ENCODE results near the gene MRPL3. TPM values are rescaled to one million over a fixed set of nuclear protein-coding genes. Genes with fewer than 3 reads are reported as not detected.
A peak's percentile ranks its signal among the peaks of the same experiment; 100 is the strongest.

The MRPL3 gene
- polyA plus RNA-seq, 1 of the 3 experiments (the other 2 are of a cell fraction), result 73.7 TPM

DNA sequence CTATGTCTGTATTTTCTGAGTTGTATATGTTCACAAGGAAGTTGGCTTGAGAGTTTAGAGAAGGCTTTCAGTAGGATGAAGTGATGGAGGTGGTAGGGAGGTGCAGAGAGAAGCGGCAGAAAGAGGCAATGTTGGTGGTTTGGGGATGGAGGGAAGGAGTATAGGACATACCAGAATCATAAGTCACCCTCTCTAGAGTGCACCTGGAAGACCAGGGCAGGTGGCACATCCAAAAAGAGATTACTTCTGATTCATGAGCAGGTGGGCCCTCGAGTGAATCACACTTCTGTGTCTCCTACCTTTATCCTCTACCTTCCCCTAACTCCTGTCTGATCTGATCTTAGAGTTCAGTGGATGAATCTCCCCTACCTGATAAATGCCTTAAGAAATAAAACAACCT lies 41.8 kb upstream of the MRPL3 start (continued):
- TF ChIP-seq RAD21 (IDR thresholded peaks at IDR 0.05; ENCODE audit: low read length) (no peak), FOSL2 (IDR thresholded peaks at IDR 0.05; ENCODE audit: borderline replicate concordance, low read depth) (no peak), RXRA (IDR thresholded peaks at IDR 0.05; ENCODE audit: borderline replicate concordance, low read depth) (no peak), POLR2AphosphoS5 (IDR thresholded peaks at IDR 0.05; ENCODE audit: low read depth, low read length) (no peak), FOXM1 (IDR thresholded peaks at IDR 0.05; ENCODE audit: low read depth) (no peak), EZH2phosphoT487 (IDR thresholded peaks at IDR 0.05; ENCODE audit: borderline replicate concordance, low read depth) (no peak), YY1 (IDR thresholded peaks at IDR 0.05; ENCODE audit: low read depth) (no peak)
- TF ChIP-seq, protein P1, sequence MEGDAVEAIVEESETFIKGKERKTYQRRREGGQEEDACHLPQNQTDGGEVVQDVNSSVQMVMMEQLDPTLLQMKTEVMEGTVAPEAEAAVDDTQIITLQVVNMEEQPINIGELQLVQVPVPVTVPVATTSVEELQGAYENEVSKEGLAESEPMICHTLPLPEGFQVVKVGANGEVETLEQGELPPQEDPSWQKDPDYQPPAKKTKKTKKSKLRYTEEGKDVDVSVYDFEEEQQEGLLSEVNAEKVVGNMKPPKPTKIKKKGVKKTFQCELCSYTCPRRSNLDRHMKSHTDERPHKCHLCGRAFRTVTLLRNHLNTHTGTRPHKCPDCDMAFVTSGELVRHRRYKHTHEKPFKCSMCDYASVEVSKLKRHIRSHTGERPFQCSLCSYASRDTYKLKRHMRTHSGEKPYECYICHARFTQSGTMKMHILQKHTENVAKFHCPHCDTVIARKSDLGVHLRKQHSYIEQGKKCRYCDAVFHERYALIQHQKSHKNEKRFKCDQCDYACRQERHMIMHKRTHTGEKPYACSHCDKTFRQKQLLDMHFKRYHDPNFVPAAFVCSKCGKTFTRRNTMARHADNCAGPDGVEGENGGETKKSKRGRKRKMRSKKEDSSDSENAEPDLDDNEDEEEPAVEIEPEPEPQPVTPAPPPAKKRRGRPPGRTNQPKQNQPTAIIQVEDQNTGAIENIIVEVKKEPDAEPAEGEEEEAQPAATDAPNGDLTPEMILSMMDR (IDR thresholded peaks at IDR 0.05), result no peak
- TF ChIP-seq, protein P2, sequence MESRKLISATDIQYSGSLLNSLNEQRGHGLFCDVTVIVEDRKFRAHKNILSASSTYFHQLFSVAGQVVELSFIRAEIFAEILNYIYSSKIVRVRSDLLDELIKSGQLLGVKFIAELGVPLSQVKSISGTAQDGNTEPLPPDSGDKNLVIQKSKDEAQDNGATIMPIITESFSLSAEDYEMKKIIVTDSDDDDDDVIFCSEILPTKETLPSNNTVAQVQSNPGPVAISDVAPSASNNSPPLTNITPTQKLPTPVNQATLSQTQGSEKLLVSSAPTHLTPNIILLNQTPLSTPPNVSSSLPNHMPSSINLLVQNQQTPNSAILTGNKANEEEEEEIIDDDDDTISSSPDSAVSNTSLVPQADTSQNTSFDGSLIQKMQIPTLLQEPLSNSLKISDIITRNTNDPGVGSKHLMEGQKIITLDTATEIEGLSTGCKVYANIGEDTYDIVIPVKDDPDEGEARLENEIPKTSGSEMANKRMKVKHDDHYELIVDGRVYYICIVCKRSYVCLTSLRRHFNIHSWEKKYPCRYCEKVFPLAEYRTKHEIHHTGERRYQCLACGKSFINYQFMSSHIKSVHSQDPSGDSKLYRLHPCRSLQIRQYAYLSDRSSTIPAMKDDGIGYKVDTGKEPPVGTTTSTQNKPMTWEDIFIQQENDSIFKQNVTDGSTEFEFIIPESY (IDR thresholded peaks at IDR 0.05; ENCODE audit: borderline replicate concordance, low read depth), result no peak
- TF ChIP-seq, protein P3, sequence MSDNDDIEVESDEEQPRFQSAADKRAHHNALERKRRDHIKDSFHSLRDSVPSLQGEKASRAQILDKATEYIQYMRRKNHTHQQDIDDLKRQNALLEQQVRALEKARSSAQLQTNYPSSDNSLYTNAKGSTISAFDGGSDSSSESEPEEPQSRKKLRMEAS (IDR thresholded peaks at IDR 0.05; ENCODE audit: low read depth), result no peak

DNA sequence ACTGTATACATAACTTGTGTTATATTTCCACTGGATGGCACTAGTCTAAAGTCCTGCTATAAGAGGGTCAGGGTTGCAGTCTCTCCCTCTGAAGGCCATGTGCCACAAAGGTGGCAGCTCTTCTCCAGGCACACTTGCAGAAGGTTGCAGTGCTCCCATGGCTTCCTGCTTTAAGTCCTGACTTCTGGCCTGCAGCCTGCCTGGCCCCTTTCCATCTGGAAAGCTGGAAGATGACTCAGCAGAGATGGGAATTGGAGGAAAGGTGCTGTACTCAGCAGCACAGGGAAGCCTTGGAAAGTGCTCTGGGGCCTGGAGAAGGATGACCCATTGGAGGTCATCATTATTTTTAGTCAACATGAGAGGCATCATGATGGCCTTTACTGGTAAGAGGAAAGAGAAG lies 40.9 kb upstream of the MRPL3 start:
- H3K9me2 ChIP-seq, result no peaks in the 10 kb centered on the region
- no peak overlapping the region for H3K9ac ChIP-seq
- H3K27ac ChIP-seq (ENCODE audit: low read depth in 2 of 2, low read length in 1 of 2), result no peak overlapping the region; a peak in 1 of 4 replicates
- no peaks in the 10 kb centered on the region for H3K79me2 ChIP-seq (ENCODE audit: insufficient read depth)
- H2AFZ ChIP-seq (ENCODE audit: low read depth), result peak overlapping the region; percentile 4; the same call in 1 of the 2 replicates
- H3F3A ChIP-seq (replicated peaks; ENCODE audit: insufficient read depth), result no peaks in the 10 kb centered on the region
- H3K27me3 ChIP-seq (ENCODE audit: insufficient read depth), result no peaks in the 10 kb centered on the region
- no peak overlapping the region for H3K4me3 ChIP-seq (ENCODE audit: low read depth in 2 of 2, low read length in 1 of 2)
- H3K9me3 ChIP-seq, result no peaks in the 10 kb centered on the region
- DNase-seq, result no peak
- TF ChIP-seq RXRA (IDR thresholded peaks at IDR 0.05; ENCODE audit: borderline replicate concordance, low read depth) (no peak), MEF2A (IDR thresholded peaks at IDR 0.05; ENCODE audit: borderline replicate concordance, low read depth) (no peak), JUND (IDR thresholded peaks at IDR 0.05) (peak; percentile 58), NRF1 (IDR thresholded peaks at IDR 0.05; ENCODE audit: low read depth, low read length) (no peak), RFX5 (IDR thresholded peaks at IDR 0.05; ENCODE audit: low read length) (no peak), NFIC (IDR thresholded peaks at IDR 0.05; ENCODE audit: borderline replicate concordance) (peak; percentile 77), RAD21 (IDR thresholded peaks at IDR 0.05; ENCODE audit: low read length) (peak; percentile 35), YY1 (IDR thresholded peaks at IDR 0.05; ENCODE audit: low read depth) (no peak), RCOR1 (IDR thresholded peaks at IDR 0.05; ENCODE audit: low read length) (no peak), SIN3A (IDR thresholded peaks at IDR 0.05; ENCODE audit: borderline replicate concordance, low read depth, low read length) (no peak), FOSL2 (IDR thresholded peaks at IDR 0.05; ENCODE audit: borderline replicate concordance, low read depth) (peak; percentile 72), TCF12 (IDR thresholded peaks at IDR 0.05) (peak; percentile 37; the same call in 1 of the 2 replicates)
- TF ChIP-seq, protein P4, sequence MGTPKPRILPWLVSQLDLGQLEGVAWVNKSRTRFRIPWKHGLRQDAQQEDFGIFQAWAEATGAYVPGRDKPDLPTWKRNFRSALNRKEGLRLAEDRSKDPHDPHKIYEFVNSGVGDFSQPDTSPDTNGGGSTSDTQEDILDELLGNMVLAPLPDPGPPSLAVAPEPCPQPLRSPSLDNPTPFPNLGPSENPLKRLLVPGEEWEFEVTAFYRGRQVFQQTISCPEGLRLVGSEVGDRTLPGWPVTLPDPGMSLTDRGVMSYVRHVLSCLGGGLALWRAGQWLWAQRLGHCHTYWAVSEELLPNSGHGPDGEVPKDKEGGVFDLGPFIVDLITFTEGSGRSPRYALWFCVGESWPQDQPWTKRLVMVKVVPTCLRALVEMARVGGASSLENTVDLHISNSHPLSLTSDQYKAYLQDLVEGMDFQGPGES (IDR thresholded peaks at IDR 0.05; ENCODE audit: low read depth, low read length), result no peak
- TF ChIP-seq, protein P5, sequence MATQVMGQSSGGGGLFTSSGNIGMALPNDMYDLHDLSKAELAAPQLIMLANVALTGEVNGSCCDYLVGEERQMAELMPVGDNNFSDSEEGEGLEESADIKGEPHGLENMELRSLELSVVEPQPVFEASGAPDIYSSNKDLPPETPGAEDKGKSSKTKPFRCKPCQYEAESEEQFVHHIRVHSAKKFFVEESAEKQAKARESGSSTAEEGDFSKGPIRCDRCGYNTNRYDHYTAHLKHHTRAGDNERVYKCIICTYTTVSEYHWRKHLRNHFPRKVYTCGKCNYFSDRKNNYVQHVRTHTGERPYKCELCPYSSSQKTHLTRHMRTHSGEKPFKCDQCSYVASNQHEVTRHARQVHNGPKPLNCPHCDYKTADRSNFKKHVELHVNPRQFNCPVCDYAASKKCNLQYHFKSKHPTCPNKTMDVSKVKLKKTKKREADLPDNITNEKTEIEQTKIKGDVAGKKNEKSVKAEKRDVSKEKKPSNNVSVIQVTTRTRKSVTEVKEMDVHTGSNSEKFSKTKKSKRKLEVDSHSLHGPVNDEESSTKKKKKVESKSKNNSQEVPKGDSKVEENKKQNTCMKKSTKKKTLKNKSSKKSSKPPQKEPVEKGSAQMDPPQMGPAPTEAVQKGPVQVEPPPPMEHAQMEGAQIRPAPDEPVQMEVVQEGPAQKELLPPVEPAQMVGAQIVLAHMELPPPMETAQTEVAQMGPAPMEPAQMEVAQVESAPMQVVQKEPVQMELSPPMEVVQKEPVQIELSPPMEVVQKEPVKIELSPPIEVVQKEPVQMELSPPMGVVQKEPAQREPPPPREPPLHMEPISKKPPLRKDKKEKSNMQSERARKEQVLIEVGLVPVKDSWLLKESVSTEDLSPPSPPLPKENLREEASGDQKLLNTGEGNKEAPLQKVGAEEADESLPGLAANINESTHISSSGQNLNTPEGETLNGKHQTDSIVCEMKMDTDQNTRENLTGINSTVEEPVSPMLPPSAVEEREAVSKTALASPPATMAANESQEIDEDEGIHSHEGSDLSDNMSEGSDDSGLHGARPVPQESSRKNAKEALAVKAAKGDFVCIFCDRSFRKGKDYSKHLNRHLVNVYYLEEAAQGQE (IDR thresholded peaks at IDR 0.05; ENCODE audit: low read depth, low read length), result no peak
- TF ChIP-seq, protein P3 (IDR thresholded peaks at IDR 0.05; ENCODE audit: low read depth), result 0 out of 2 replicates have a peak, but pooled peaks have one; percentile 13
- TF ChIP-seq, protein P6, sequence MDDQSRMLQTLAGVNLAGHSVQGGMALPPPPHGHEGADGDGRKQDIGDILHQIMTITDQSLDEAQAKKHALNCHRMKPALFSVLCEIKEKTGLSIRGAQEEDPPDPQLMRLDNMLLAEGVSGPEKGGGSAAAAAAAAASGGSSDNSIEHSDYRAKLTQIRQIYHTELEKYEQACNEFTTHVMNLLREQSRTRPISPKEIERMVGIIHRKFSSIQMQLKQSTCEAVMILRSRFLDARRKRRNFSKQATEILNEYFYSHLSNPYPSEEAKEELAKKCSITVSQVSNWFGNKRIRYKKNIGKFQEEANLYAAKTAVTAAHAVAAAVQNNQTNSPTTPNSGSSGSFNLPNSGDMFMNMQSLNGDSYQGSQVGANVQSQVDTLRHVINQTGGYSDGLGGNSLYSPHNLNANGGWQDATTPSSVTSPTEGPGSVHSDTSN (IDR thresholded peaks at IDR 0.05), result no peak
- H3K4me2 ChIP-seq, result 0 out of 2 replicates have a peak overlapping the region, but pooled peaks have one; percentile 1
- ChIA-PET CTCF (interaction anchor here (1.0 to 3.4 kb wide), 7 partner anchors 187 to 495 kb away, joined by 3 to 8 read pairs (median 3); partner anchors contain the start of gene CPNE4), POLR2A (no interaction called here)
- H3K4me1 ChIP-seq (ENCODE audit: control insufficient read depth in 1 of 2, insufficient read depth in 2 of 2, low read depth in 1 of 2, low read length in 1 of 2), result peaks cover 0 to 3% of the 10 kb centered on the region in 2 experiments; a peak in 2 of 4 replicates
- no peaks in the 10 kb centered on the region for H3K36me3 ChIP-seq (replicated peaks in 1 of 2; ENCODE audit: control insufficient read depth in 1 of 2, insufficient read depth in 2 of 2, low read length in 1 of 2)
- no peaks in the 10 kb centered on the region for H4K20me1 ChIP-seq (ENCODE audit: insufficient read depth)
